HK-2 (cell line): Measurements from ENCODE around the gene SLC17A1.

Experiments used
- DNase-seq: peaks from one replicate; pipeline ENCODE4 v3.0.0-alpha.2; 2018; ENCODE audit not compliant: unreplicated experiment

The SLC17A1 gene

DNA sequence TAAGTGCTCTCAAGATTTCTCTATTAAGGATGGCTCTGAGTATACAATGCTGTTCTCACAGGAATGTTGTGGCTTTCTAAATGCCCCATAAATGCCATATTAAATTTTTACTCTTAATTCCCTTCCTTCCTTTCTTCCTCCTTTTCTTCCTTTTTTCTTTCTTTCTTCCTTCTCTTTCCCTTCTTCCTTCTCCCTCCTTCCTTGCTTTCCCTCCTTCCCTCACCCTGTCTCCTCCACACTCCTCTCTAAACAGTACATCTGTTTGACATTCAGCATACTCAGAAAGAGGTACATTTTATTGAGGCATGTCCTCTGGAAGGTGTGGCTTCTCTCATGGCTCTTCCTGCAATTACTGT is 433 bp upstream of the SLC17A1 start:
- no peak for DNase-seq

DNA sequence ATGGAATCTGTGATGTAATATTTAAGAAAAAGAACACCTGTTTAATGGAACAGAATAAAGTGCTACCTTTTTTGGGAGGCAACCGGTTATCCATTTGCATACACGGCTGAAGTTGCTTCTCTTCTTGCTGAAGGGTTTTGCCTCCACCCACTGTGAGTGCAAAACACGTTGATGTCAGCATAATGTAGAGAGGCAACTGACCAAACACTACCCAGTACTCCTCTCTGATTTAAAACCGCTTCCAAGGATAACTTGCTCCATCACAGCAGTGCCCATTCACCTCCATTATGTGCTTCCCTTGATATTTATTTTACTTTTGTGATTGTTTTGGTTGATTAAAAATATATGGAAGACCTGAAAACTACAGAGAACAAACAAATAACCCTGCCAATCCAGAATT is 1.4 kb downstream of the SLC17A1 start:
- no peak for DNase-seq

- no peak for DNase-seq
Observed at GRCh38 chr6:25829375-25829774, 2.5 kb downstream of the SLC17A1 start.

DNA sequence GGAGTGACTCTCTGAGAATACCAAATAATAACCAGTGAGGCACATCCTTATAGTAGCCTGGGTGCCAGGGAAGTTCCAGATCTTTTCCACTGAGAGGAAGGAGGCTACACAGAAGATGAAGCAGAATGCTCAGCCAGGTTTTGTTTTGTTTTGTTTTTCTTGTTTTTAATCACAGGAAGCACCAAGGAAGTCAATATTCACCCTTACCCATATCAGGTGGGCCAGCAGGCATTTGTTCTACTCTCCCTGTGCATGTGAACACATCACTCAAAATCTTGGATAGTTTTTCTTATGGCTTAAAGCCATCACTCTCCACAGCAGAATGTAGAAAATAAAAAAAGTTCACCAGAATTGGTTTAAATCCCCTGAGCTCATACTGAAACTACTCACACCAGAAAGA is 10.5 kb downstream of the SLC17A1 start:
- DNase-seq = no peak

- no peak for DNase-seq
Observed at GRCh38 chr6:25816252-25816651, 15.6 kb downstream of the SLC17A1 start.

DNA sequence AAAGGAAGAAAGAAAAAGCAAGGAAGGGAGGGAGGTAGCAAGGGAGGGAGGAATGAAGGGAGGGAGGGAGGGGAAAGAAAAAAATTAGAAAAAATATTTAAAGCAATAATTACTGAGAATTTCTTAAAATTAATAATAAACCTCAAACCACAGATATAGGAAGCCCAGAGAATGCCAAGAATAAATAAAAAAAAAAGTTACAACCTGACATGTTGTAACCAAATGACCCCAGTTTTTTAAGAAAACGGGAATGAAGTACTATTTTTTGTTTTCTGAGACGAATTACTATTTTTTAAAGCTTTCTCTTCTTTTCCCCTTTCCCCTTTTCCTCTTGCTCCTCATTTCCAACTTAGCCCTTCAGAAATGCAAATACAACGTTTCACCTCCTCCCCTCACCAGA is 16.7 kb downstream of the SLC17A1 start:
- DNase-seq = no peak

DNA sequence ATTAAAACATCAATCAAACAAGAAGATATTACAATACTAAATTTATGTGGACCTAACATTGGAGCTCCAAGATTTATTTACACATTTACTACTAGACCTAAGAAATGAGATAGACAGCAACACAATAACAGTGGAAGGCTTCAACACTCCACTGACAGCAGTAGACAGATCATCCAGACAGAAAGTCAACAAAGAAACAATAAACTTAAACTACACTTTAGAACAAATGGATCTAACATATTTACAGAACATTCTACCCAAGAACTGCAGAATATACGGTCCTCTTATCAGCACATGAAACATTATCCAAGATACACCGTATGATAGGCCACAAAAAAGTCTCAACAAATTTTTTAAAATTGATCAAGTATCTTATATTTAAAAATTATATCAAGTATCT is 27.0 kb downstream of the SLC17A1 start:
- no peak for DNase-seq

GRCh38 chr6:25801436-25801835 is 30.4 kb downstream of the SLC17A1 start:
- DNase-seq = no peak

DNA sequence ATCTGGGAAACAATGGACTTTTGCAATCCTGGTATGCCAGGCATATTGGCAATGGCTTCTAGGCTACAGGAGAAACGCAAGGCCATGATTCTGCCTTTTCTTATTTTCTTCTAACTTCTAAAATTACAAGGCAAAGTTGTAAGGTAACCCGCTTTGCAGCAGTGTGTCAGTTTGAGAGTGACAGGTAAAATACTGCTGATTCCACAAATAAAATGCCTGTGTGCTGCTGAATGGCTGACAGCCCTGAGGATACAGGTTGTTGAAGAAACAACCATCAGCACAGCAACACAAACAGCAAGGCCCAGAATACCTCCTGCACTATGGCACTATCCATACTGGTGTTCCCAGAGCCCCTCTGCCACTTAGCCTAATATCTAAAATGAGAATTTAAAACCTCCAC is 37.1 kb downstream of the SLC17A1 start:
- DNase-seq = no peak

DNA sequence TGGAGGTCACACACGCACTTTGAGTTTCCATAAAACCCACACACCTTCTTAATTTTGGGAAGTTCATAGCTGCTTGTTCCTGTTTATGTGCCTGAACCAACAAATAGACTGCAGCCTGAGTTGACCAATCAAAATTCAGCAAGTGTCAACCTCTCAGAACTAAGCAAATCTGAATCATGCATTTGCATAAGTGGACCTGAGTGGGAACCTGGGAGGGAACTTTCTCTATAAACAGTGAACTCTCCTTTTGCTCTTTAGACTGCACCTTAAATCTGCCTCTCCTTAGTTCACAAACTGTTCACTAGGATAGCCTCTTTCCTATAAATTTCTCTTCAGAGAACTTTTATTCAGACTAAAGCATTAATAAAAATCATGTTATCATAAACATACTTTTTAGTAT is 37.9 kb downstream of the SLC17A1 start:
- DNase-seq = no peak

DNA sequence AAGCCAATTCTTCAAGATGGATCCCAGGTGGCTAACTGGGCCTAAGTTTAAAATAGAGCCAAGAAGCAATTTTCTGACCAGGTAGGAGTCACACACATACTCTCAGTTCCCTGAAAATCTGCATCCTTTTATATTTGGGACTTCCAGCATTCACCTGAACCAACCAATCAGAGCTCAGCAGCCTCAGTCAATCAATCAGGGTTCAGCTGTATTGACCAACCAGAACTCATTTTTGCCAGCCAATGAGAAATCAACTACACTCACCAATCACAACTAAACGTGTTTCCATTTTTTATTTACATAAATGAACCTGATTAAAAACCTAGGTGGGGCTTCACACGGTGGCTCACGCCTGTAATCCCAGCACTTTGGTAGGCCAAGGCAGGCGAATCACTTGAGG is 39.8 kb downstream of the SLC17A1 start:
- DNase-seq = no peak

DNA sequence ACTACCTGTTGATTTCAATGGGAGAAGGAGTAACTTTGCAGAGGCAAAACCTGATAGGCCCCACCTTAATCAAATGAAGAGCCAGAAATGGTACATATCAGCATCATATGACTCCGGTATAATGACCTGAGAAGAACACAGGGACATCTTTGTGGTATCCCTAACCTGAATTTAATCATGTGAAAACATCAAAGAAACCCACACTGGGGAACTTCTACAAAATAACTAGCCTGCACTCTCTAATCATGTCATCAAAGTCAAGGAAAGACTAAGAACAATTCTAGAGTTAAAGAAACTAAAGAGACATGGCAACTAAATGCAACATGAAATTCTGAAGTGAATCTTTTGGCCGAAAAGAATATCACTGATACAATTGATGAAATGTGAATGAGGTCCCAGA is 42.4 kb downstream of the SLC17A1 start:
- DNase-seq = no peak

GRCh38 chr6:25788305-25788922 is 43.4 kb downstream of the SLC17A1 start:
- peak; percentile 38 for DNase-seq

- no peak for DNase-seq
Observed at GRCh38 chr6:25787428-25787827, 44.4 kb downstream of the SLC17A1 start.

GRCh38 chr6:25781134-25781533 is 50.7 kb downstream of the SLC17A1 start:
- DNase-seq = no peak

GRCh38 chr6:25777856-25778649 is 53.8 kb downstream of the SLC17A1 start:
- no peak for DNase-seq

DNA sequence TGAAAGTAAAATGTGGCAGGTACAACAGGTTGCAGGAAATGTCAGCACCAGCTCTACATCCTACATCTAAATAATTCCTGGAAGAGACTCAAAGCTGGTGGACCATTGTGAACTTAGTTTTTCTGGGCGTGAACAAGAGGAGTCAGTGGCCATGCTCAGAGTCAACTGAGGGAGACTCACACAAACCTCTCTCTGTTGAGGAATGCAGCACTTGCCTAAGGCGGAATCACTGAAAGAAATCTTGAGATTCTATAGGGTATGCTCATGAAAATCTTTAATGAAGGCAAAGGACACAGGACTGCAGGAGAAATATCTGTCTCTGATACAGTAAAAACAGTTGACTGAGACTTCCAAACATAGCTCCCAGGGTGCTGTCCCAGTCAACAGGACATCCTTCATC is 54.8 kb downstream of the SLC17A1 start:
- DNase-seq = no peak

GRCh38 chr6:25774120-25774715 is 57.6 kb downstream of the SLC17A1 start:
- DNase-seq = no peak

- DNase-seq = peak; percentile 26
Observed at GRCh38 chr6:25769983-25770382, 61.9 kb downstream of the SLC17A1 start.

DNA sequence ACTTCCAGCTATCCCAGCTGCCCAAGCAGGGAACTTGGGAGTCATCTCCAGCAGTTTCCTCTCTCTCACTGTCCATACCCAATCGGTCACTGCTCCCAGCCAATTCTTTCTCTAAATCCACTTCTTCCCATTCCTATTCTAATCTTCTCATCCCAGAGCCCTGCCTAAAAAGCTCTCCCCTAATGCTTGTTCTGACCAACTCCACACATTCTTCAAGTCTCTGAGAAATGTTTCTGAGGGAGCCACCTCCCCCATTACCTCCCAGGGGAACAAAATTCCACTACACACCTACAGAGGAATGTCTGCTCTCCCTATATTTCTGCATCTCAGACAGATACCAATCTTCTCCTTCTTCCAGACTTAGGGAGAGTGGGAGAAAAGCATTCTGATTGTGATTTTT is 63.3 kb downstream of the SLC17A1 start:
- no peak for DNase-seq

DNA sequence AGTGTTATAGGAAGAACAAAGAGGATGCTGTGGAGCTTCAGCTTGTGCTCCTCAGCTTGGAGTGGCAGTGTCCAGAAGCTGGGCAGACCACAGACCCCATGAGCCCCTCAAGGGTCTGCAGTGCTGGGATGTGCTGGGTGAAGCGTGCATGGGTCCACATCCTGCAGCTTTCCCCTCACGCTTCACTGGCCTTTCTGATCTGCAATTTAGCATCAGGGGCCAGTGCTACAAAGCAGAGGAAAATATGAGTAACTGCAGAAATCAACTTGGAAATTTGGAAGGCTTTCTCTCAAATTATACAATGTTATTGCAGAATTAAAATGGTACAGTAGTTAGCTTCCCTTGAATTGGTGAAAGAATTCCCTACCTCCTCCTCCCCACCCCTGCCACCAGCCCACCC is 67.2 kb downstream of the SLC17A1 start:
- no peak for DNase-seq

DNA sequence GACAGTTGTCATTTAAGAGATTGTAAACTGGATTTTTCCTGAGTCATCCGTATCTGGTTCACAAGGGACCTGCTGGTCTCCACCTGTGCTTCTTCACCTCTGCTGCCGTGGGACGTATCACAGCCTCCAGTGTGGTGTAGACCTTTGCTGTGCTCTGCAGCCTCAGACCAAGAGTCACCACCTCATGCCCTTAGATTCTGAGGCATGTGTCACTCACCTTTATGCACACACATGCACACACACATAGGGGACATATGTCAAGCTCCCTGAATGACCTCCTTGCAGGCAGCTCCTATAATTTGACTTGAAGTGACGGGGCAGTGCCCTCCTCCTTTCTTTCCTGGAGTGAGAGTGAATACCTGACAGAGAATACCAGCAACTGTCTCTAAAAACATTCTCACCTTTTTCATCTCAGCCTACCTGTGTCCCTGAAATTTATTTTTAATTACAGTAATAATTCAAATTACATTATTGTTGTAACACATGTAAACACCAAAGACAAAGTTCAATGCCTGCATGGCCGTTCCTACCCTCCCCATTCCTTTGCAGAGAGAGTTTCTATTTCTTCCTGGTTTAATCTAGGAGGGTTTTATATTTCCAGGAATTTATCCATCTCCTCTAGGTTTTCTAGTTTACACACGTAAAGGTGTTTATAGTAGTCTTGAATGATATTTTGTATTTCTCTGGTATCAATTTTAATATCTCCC is 73.8 kb downstream of the SLC17A1 start:
- no peak for DNase-seq
